HG03558 (cell line): Measurements from ENCODE around the gene EIF3CL.
"Not testable (repeated sequence)": the region's sequence is repeated elsewhere in the genome, so short reads cannot be mapped to it uniquely, and the experiment has no call there.

Source experiments
- ATAC-seq: cut with Tn5 transposase; IDR thresholded peaks from one replicate; pipeline ENCODE4 v1.9.1; 2021; ENCODE audit warnings: moderate number of reproducible peaks; ENCODE audit not compliant: unreplicated experiment; ENCODE audit errors: extremely low read depth

Gene EIF3CL

DNA sequence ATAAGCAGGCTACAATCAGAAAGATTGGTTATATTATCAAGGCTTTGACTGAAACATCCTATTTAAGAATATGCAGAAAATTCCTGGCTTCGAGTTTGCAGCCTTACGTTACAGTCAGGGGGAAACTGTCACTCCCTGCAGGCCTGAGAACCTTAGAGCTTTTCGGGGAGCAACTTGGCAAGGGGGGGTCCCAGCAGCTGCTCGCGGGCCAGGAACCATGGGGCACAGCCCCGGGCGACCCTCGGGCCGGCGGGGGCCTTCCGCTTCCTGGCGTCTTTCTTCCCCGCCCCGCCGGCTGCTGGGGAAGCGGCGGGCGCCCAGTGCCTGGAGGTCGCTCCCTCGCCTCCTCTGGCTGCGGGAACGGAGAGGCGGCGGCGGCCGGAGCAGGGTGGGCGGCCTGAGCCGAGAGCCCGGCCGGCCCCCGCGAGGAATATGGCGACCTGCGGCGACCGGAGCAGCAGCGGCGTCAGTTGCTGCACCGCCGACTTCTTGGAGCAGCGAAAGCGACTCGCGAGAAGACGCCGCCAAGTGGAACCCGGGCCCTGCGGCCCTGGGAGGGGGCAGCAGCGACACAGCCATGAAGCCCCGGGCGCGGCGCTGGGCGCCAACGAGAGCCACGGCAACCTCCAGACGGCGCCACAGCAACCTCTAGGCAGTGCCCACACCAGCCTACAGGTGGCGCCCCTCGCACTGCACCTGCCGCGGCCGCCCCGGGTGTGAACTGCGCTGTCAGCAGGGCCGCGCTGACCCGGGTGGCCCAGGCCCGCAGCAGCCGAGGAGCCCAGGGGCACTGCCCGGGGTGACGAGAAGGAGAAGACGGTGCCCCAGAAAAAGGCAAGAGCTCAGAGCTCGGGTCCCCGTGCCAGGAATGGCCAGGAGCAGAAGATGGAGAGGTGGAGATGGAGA, 39.1 kb downstream of the EIF3CL start:
- not testable (repeated sequence) for ATAC-seq

DNA sequence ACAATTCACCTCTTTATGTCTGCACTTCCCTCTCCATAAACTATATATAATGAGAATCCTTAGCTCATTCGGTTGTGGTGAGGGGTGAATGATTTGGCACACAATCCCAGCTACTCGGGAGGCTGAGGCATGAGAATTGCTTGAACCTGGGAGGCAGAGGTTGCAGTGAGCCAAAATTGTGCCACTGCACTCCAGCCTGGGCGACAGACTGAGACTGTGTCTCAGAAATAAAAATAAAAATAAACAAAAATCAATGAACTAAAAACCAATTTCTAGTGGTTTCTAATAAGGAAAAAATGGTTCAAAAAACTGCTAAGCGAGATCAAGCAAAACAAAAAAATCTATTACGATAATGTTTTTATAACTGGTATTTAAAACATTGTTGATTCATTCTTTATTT, 40.2 kb downstream of the EIF3CL start, which contains the start of gene NPIPB6:
Gene NPIPB6 (minus strand): TSS at position 101 of the 400 bp plus-strand sequence. CDS start 686 bp downstream, outside the sequence.
- ATAC-seq = not testable (repeated sequence)

DNA sequence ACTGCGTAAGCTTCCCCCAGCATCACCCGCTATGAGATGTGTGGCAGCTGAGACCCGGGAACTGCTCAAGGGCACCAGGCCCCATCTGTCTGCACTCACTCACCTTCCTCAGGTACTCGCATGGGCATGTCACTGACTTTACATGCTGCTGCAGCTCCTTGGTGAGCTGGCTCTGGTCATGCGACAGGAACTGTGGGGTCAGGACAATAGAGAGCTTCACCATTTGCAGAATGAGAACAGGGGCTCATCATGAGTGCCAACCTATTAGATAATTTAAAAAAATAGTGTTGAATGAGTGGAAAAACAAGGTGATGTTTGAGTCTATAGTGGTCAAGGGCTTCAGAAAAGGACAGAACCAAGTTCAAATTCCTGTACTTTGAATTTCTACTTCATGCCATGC, 41.0 kb downstream of the EIF3CL start:
- not testable (repeated sequence) for ATAC-seq

DNA sequence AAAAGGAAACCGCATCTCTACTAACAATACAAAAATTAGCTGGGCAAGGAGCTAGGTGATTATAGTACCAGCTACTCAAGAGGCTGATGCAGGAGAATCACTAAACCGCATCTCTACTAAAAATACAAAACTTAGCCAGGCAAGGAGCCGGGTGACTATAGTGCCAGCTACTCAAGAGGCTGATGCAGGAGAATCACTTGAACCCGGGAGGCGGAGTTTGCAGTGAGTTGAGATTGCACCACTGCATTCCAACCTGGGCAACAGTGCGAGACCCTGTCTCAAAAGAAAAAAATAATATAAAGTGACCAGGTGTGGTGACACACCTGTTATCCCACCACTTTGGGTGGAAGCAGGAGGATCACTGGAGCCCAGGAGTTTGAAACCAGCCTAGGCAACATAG, 65.4 kb downstream of the EIF3CL start:
- not testable (repeated sequence) for ATAC-seq

- not testable (repeated sequence) for ATAC-seq
Measured at GRCh38 chr16:28336940-28337710, 66.5 kb downstream of the EIF3CL start.

GRCh38 chr16:28335678-28336077, 68.0 kb downstream of the EIF3CL start:
- ATAC-seq = not testable (repeated sequence)

DNA sequence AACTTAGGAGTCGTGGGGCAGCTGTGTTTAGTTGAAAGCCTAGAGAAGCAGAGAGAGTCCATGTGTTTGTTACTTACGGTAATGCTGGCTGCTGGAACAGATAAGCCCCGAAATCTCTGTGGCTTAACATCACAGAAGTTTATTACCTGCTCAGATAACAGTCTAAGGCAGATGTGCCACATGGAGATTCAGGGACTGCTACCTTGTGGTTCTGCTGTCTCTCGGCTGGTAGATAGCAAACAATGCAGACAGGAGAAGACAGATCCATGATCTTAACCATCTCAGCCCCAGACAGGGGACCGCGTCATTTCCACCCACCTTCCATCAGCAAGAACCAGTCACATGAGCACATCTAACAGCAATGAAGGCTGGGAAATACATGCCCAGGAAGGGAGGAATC, 71.0 kb downstream of the EIF3CL start:
- ATAC-seq = not testable (repeated sequence)

DNA sequence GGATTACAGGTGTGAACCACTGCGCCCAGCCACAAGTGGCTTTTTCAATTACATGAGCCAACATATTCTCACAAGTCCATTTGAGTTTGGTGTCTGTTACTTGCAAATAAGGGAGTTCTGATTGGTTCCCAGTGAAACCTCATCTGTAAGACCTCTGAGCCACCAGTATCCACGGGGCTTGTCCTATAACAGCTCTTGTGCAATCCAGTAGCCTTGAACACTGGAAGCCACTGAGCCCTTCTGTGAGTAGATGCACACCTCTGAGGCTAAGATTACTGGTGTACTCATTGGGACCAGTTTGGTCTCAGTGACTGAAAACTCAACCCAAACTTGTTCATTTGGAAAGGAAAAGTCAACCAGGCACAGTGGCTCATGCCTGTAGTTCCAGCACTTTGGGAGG, 72.7 kb downstream of the EIF3CL start:
- not testable (repeated sequence) for ATAC-seq

- ATAC-seq = not testable (repeated sequence)
Measured at GRCh38 chr16:28330232-28330631, 73.4 kb downstream of the EIF3CL start.
